Measurements from ENCODE around the gene FOXC2. TPM values are rescaled to one million over a fixed set of nuclear protein-coding genes. Genes with fewer than 3 reads are reported as not detected.

Gene FOXC2
- total RNA-seq, 1 donor, result not detected

DNA sequence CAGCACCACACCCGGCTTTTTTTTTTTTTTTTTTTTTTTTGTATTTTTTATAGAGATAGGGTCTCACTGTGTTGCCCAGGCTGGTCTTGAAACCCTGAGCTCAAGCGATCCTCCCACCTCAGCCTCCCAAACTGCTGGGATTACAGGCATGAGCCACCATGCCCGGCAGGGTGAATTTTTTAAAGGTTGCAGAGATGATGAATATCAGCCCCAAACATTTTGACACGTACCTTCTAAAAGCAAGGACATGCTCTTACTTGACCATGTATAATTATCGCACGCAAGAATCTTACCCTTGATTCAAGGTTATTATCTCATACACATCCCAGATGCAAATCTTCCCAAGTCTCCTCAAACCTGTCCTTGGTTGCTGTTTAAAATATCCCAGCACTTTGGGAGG is 4.3 kb upstream of the FOXC2 start:
- no peak overlapping the region for H3K4me3 ChIP-seq (ENCODE audit: low read depth, low read length)
- TF ChIP-seq, protein P1, sequence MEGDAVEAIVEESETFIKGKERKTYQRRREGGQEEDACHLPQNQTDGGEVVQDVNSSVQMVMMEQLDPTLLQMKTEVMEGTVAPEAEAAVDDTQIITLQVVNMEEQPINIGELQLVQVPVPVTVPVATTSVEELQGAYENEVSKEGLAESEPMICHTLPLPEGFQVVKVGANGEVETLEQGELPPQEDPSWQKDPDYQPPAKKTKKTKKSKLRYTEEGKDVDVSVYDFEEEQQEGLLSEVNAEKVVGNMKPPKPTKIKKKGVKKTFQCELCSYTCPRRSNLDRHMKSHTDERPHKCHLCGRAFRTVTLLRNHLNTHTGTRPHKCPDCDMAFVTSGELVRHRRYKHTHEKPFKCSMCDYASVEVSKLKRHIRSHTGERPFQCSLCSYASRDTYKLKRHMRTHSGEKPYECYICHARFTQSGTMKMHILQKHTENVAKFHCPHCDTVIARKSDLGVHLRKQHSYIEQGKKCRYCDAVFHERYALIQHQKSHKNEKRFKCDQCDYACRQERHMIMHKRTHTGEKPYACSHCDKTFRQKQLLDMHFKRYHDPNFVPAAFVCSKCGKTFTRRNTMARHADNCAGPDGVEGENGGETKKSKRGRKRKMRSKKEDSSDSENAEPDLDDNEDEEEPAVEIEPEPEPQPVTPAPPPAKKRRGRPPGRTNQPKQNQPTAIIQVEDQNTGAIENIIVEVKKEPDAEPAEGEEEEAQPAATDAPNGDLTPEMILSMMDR (IDR thresholded peaks at IDR 0.05; ENCODE audit: insufficient read depth, low read depth, low read length), result no peak
- no peak for DNase-seq (ENCODE audit: low read depth)

DNA sequence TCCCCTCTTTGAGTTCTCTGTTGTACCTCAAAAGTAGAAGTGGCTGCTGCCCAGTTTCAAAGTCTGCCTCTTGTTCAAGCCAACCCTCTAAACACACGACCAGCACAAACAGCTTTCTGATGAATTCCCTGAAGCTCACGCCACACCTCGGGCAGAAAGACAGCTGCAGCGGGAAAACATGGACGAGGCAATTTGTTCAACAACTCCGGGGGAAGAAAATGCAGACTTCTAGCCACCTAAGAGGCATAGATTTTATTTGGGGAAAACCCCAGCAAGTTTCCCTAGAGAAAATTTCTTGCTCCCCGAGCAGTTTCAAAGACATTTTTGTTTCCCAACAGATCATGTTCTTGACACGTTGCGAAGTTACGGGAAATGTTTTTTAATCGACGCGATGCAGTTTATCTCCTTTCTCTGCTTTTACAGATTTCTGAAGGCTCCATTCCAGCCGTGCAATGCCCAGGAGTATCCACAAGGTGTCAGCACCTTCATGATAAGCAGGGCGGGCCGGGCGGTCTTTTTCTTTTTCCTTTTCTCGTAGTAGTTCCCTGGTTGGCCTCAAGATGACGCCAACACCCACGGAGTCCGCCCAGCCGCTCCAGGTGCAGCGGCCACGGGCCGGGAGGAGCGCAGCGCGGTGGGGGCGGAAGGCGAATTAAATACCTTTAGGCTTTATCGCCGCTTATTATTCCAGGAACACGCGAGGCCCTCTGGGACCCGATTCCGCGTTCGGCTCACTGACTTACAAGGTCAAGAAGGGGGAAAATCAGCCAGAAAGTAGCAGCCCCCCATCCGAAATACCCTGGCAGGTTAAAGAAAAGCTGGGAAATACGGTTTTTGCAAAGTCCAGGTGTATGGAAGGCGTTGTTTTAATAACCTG is 2.9 kb upstream of the FOXC2 start:
- peak overlapping the region; percentile 46 for H3K4me3 ChIP-seq (ENCODE audit: low read depth, low read length)
- peak; percentile 93 for DNase-seq (ENCODE audit: low read depth)
- TF ChIP-seq, protein P1 (IDR thresholded peaks at IDR 0.05; ENCODE audit: insufficient read depth, low read depth, low read length), result peak; percentile 100

DNA sequence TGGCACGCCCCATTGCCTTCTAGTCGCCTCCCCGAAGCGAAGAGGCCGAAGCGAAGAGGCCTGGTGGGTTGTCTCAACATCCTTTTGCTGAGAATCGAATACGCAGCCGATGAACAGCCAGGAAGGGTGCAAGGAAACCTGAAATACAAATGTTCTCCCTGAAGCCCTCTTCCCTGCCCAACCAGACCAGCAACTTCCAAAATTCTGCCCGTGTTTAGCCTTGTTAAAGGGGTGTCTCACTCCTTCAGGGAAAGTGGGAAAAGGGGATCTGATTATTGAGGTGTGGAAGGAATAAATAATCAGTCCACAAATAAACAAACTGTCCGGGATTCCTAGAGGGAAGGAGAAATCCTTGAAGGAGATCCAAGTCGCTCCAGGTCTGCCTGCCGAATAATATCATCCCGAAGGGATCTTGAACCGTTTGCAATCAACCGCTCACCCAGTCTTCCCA is 1.4 kb upstream of the FOXC2 start:
- DNase-seq (ENCODE audit: low read depth), result no peak
- no peak overlapping the region for H3K4me3 ChIP-seq (ENCODE audit: low read depth, low read length)
- TF ChIP-seq, protein P1 (IDR thresholded peaks at IDR 0.05; ENCODE audit: insufficient read depth, low read depth, low read length), result no peak

DNA sequence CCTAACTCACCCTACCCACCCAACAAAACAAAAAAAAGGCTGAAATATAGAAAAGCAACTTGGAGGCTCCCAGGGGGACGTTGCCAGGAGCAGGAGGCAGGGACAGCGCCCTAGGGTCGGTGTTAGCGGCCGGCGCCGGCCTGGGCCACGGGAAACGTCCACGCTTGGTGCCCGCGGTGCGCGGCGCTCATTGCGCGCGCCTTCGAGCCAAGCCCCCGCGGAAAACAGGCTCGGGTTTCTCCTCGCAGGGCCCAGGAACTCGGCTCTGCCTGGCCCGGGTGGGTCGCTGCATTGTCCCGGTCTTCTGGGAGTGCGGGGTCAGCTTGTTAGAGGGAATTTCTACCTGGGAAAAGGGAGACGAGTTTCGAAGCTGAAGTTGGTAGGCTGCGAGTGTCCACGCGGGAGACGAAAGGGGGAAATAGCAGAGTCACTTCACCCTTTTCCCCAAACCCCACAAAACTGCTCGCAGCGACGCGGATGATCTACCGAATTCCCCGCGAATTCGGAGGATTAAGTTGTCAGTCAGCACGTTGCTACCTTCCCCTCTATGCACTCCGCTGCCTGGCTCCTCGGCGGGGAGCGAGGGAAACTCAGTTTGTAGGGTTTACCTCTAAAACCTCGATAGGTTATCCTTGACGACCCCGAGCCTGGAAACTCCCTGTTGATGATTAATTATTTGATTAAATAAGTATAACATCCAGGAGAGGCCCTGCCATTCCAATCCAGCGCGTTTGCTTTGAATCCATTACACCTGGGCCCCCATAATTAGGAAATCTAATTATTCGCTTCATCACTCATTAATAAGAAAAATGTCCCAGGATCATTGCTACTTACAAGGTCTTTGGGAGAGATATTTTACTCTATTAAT is 751 bp upstream of the FOXC2 start:
- DNase-seq (ENCODE audit: low read depth), result no peak
- TF ChIP-seq, protein P1 (IDR thresholded peaks at IDR 0.05; ENCODE audit: insufficient read depth, low read depth, low read length), result no peak
- H3K4me3 ChIP-seq (ENCODE audit: low read depth, low read length), result peak overlapping the region; percentile 22

DNA sequence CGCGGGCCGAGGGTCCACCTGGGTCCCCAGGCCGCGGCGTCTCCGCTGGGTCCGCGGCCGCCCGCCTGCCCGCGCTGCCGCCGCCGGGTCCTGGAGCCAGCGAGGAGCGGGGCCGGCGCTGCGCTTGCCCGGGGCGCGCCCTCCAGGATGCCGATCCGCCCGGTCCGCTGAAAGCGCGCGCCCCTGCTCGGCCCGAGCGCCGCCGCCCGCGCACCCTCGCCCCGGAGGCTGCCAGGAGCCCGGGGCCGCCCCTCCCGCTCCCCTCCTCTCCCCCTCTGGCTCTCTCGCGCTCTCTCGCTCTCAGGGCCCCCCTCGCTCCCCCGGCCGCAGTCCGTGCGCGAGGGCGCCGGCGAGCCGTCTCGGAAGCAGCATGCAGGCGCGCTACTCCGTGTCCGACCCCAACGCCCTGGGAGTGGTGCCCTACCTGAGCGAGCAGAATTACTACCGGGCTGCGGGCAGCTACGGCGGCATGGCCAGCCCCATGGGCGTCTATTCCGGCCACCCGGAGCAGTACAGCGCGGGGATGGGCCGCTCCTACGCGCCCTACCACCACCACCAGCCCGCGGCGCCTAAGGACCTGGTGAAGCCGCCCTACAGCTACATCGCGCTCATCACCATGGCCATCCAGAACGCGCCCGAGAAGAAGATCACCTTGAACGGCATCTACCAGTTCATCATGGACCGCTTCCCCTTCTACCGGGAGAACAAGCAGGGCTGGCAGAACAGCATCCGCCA is 504 bp downstream of the FOXC2 start:
- peak overlapping the region; percentile 71 for H3K4me3 ChIP-seq (ENCODE audit: low read depth, low read length)
- peak; percentile 61 for DNase-seq (ENCODE audit: low read depth)
- TF ChIP-seq, protein P1 (IDR thresholded peaks at IDR 0.05; ENCODE audit: insufficient read depth, low read depth, low read length), result no peak
